GM10248 (cell line): Measurements from ENCODE around the gene UBN2.
A peak's percentile ranks its signal among the peaks of the same experiment; 100 is the strongest.

ENCODE experiments used
- CTCF ChIA-PET: fragments of 300-600 bp; sonication (Branson Sonifier 250); formaldehyde crosslinking; extraction: SDS; loops from one replicate; lab custom pipeline; 2021; ENCODE audit warnings: antibody characterized with exemption; lab: Yijun Ruan, JAX
- POLR2A ChIA-PET: fragments of 350-650 bp; sonication (Branson Sonifier 250); formaldehyde crosslinking; extraction: SDS; loops from one replicate; lab custom pipeline; 2020; ENCODE audit warnings: antibody characterized with exemption; lab: Yijun Ruan, JAX
- DNase-seq: peaks from one replicate; pipeline ENCODE4 v3.0.0; 2012; ENCODE audit errors: extremely low spot score
- CTCF ChIP-seq: IDR thresholded peaks from 2 replicates; pipeline ENCODE4 v1.5.1; 2012; ENCODE audit warnings: mild to moderate bottlenecking, low read depth; ENCODE audit errors: extremely low read depth, missing control alignments, control extremely low read depth

The UBN2 gene

GRCh38 chr7:139231513-139232376, 708 bp downstream of the UBN2 start:
- no peak for TF ChIP-seq CTCF
- DNase-seq = peak; percentile 43
- CTCF ChIA-PET = interaction anchor here (1.2 to 2.3 kb wide), 3 partner anchors 10 to 345 kb away, joined by 3 to 7 read pairs (median 4); no protein-coding TSS in a partner anchor
- POLR2A ChIA-PET = no interaction called here

GRCh38 chr7:139232377-139232717, 1.3 kb downstream of the UBN2 start:
- DNase-seq = no peak
- CTCF ChIA-PET = interaction anchor here (1.2 to 2.3 kb wide), 3 partner anchors 10 to 346 kb away, joined by 3 to 7 read pairs (median 4); no protein-coding TSS in a partner anchor
- POLR2A ChIA-PET = no interaction called here
- TF ChIP-seq CTCF = no peak

GRCh38 chr7:139232904-139233303, 1.9 kb downstream of the UBN2 start:
- no peak for DNase-seq
- ChIA-PET POLR2A (no interaction called here), CTCF (interaction anchor here (1.2 to 2.3 kb wide), 3 partner anchors 9 to 347 kb away, joined by 3 to 7 read pairs (median 4); no protein-coding TSS in a partner anchor)
- TF ChIP-seq CTCF = no peak

- no peak for TF ChIP-seq CTCF
- no peak for DNase-seq
- ChIA-PET POLR2A (no interaction called here), CTCF (interaction anchor here (1.5 kb wide), 1 partner anchor 9 kb away, joined by 4 read pairs; no protein-coding TSS in a partner anchor)
Observed at GRCh38 chr7:139241258-139241657, 10.2 kb downstream of the UBN2 start.

- DNase-seq = no peak
- ChIA-PET POLR2A (interaction anchor here (0.5 kb wide), 1 partner anchor 888 kb away, joined by 4 read pairs; no protein-coding TSS in a partner anchor), CTCF (interaction anchor here (0.7 to 1.8 kb wide), 4 partner anchors 11 to 356 kb away, joined by 3 to 7 read pairs (median 4); partner anchors contain the start of gene UBN2)
- TF ChIP-seq CTCF = no peak
Observed at GRCh38 chr7:139242741-139243281, 11.8 kb downstream of the UBN2 start.

- no peak for DNase-seq
- ChIA-PET CTCF (no interaction called here), POLR2A (no interaction called here)
- TF ChIP-seq CTCF = no peak
Observed at GRCh38 chr7:139245401-139245800, 14.4 kb downstream of the UBN2 start.
